Stimulated activated CD8-positive, alpha-beta memory T cell treated with anti-CD3 and anti-CD28 coated beads, Interleukin-12 subunit alpha, Interleukin-12 subunit beta, amount 100 ng/mL, for 1 hour (primary cell): ENCODE data around the gene DOCK1.

Experiments used
- DNase-seq: peaks from one replicate; pipeline ENCODE4 v3.0.0-alpha.2; 2020; ENCODE audit warnings: low read depth

The DOCK1 gene

GRCh38 chr10:127012071-127012768 lies 107.0 kb downstream of the DOCK1 start:
- DNase-seq = no peak

- DNase-seq = no peak
Measured at GRCh38 chr10:127012769-127013152, 107.5 kb downstream of the DOCK1 start.

DNA sequence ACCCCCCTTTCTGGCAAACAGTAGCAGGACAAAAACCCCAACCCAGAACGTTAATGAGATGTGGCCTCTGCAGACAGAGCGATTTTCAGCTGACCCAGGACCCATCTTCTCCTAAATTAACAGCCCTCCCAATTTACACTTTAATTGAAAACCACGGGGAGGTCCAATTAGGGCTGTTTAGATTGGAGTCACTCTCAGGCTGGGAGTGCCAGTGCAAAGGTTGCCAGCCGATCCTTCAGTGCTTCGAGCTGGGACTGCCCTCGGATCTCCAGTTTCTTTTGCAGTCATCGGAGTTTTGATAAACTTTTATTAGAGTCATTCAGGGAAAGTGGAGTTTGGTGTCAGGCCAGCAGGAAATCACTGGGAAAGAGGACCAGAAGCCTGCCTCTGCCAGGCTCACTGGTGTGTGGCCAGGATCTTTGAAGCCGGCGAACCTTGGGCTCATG lies 108.0 kb downstream of the DOCK1 start:
- DNase-seq = no peak

DNA sequence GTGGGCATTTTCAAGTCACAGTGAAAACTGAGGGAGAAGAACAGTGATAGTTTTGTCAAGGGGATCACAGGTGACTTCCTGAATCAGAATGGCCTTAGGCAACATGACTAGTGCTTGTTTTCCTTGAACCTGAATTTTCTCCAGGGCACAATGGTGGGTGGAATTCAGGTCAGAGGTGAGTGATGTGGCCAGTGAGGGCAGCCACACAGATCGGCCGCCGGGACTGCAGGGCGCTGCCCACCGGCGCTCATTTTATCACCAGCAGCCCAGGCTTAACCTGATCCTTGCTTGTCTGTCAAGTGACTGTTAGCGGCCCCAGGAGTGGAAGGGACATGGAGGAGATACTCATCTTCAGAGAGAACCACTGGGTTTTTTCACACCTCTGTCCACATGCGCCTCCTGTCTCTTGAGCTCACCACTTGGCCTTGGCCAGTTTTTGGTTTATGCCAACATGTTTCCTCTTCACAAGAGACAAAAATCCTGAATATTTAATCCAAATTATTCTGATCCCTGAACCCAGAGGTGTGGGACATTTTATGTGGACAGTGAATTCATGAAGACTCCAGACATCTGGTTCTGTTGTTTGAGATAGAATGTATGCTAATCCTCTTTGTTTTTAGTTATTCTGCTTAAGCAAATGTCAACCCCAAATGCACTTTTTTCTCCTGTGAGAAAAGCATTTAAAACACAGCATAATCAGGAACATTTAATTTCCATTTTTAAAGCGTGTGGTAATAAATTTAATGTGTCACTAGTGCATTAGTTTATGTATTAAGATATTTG lies 108.7 kb downstream of the DOCK1 start:
- no peak for DNase-seq

GRCh38 chr10:127014671-127015070 lies 109.4 kb downstream of the DOCK1 start:
- DNase-seq = no peak

DNA sequence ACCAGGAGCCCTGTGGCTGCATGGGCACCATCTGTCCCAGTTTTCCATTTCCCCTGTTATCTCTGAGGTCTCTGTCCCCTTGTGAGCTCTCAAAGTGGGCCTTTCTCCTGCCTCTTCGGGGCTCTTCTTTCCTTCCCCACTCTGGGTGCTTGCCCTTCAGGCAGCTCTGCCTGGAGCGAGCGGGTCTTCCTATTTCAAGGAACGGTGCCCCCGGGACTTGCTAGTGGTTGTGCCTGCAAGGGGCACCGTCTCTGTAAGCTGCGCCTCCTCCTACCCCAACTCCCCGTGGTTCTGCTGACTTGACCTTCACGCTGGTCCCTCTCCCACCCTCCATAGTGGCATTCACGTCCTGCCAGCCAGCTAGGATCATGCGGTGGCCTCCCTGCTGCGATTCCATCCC lies 110.1 kb downstream of the DOCK1 start:
- DNase-seq = no peak

- DNase-seq = no peak
Measured at GRCh38 chr10:127016331-127016730, 111.1 kb downstream of the DOCK1 start.

- DNase-seq = no peak
Measured at GRCh38 chr10:127017541-127018297, 112.5 kb downstream of the DOCK1 start.

- DNase-seq = no peak
Measured at GRCh38 chr10:127018298-127018650, 113.0 kb downstream of the DOCK1 start.

DNA sequence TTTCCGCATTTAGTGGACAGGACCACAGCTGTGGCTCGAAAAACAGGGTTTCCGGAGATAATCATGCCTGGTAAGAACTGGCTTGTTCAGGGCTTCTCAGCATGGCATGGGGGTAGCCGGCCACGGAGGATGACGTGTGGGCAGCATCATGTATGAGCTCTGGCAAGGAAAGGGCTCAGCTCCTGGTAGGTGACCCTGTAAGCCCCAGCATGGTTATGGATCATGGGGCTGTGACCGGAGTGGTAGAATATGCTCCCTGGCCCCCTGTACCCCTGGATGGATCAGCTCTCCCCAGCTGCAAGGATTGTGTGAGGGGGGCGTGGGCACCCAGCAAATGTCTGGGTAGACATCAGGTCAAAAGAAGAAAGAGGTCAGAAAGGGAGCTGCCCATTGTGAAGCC lies 113.5 kb downstream of the DOCK1 start:
- no peak for DNase-seq

GRCh38 chr10:127020260-127020659 lies 115.0 kb downstream of the DOCK1 start:
- DNase-seq = no peak

DNA sequence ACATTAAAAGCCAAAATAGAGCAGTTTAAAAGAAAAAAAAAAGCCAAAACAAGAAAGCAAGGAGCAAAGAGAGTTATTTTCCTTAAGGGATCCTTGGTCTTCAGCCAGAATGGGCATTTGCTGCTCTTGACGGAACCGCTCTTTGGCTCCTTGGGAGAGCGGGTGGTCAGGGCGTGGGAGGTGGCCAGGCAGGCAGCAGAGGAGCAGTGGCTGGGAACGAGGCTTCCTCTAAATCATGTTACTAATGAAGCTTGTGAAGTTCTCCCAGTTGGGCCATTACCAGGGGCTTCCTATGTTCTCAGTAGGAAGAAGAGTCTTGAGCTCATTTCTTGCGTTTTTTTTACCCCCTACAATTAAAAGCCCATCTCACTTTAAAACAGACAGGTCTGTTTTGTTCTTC lies 116.6 kb downstream of the DOCK1 start:
- DNase-seq = no peak

DNA sequence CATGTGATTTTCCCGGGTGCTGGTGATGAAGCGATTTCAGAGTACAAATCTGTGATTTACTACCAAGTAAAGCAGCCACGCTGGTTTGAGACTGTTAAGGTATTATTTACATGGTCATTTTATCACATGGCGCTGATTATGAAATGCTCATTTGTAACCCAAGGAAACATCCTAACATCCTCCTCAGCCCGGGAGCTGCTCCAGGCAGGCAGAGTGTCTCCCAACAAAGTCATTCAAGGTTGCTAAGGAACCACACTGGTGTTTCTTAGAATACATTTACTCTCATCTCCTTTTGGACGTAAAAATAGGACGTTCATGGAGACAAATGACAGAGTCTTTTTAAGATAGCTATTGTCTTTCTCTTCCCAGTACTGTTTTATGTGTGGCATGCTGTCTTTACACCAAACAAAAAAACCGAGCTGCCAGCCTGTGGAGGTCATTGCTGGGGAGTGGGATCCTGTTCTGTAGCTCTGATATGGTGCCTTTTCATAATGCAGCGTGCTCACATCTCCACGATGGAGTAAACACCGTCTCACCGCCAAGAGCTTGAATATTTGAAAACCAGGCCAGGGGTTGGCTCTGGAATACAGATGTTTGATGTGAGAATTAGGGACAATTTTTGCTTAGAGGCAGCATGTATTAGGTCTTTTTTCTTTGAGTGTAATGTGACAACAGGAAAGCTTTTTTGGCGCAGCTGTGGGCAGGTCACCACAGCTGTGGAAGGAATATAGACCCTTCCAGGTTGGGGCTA lies 119.6 kb downstream of the DOCK1 start:
- no peak for DNase-seq

GRCh38 chr10:127027786-127028185 lies 122.6 kb downstream of the DOCK1 start:
- DNase-seq = no peak

DNA sequence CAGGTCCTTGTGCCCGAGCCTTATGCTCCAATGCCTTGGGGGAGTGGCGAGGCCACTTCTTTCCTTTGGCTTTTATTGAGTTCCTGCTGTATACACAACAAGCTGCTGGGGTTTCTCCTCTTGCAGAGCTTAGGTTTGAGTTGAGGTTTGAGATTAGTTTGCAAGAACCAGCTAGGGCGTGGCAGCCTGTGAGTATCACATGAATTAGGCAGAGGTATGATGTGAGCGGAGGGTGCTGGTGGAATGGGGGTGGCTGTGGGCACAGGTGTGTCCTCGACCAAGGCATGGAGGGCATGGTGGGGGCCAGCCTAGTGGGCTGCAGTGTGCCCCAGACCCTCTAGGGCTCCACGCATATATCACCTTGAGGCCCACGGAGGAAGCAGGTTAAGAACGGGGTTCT lies 123.3 kb downstream of the DOCK1 start:
- no peak for DNase-seq

DNA sequence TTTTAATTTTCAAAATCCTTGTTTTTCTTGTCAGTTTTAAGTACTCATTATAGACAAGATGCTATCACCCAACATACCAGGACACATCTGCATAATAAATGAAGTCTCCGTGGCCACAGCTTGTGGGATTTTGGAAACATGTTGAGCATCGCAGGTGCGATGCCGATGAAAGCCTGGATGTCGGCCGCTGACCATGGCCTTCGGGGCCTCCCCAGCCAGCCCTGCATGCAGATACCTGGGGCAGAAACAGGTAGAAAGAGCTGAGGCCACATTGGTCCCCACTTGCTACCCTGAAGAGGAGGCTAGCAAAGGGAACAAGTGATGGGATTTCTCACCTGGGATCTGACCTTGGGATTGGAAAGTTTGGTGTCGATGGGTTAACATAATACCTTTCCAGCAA lies 123.8 kb downstream of the DOCK1 start:
- no peak for DNase-seq

DNA sequence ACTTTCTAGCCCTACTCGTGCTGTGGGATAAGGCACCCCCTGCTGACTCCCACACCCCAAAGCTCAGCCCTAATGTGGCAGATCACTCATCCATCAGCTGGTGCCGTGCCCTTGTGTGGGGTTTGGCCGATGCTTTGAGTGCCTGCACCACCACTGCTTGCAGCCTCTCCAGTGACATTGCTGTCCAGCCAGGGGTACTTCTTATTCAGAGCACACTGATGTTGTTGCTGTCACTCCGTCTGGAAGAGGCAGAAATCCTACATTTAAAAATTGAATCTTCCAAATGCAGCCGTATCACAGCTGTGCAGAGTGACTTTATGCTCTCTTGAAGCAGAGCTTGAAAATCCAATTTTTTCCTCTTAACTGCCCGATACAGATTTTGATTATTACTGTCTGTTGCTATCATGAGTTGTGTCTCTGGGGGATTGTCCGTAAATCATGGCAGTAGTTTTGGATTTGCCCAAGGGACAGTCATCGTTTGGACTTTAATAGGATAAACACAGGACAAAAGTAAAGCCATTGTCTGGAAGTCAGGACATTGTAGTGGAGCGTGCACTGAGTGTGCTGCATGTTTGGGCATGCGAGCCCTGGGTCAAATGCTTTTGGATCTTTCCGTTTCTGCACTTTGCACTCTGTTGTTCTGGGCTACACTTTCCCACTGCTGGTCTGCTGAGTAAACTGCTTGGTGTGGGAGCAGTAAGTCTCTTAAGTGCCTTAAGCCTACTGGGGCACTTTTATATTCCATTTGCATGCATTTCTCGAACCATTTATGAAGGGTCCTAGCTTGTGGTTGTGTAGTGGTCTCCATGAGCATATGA lies 128.2 kb downstream of the DOCK1 start:
- DNase-seq = no peak

- no peak for DNase-seq
Measured at GRCh38 chr10:127034034-127034633, 128.9 kb downstream of the DOCK1 start.

DNA sequence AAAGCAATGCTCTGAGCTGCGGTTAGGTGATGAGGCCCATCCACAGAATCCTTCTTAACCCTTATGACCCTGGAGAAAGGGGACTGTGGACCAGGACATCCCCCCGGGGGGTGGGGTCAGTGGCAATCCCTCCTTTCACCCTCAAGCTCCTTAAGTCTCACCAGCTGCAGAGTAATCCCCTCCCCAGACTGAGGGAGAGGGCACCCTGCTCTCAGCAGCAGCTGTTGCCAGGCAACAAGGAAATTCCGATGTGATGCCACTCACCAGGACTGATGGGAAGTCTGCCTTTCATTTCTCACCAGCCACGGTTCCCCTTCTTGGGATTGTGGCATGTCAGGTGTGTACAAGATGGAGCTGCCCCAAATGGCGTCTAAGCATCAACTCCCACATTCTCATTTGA lies 129.6 kb downstream of the DOCK1 start:
- no peak for DNase-seq

- DNase-seq = no peak
Measured at GRCh38 chr10:127035827-127036226, 130.6 kb downstream of the DOCK1 start.

DNA sequence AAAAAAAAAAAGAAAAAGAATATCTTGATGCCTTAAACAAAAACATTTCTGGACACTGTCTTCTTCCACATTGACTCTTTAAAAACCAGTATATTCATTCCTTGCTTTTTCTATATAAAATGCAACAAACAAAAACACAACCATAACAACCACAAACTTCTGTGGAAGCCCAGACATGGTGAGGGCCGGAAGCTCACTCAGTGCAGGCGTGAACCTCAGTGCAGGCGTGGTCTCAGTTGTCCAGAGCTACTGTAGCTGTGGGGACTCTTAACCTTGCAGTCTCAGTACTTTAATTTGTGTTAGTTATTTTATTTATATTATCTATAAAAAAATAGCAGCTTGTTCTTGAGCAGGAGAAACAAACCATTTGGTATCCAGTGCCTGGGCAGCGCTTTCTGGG lies 131.8 kb downstream of the DOCK1 start:
- no peak for DNase-seq
